ENCODE measurements around the gene CDH12.
"Not testable (repeated sequence)": the region's sequence is repeated elsewhere in the genome, so short reads cannot be mapped to it uniquely, and the experiment has no call there.

CDH12 gene

DNA sequence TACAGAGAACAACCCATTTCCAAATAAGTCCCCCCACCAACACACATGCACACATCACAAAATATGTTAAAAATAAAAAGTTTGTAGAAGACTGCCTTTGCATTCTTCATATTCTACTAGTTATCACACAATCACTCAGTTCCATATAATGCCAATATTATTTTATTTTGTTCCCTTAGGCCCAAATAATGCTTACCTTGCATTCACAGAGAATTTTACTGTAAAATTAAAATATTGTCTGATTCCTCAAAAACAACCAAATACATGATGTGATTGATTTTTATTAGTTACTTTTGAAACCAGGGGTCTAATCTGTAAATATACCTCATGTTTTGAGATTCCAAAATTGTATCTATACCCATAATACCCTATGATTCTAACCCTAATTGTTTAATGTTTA, 536.9 kb downstream of the CDH12 start:
- Histone ChIP-seq H3K79me2 (ENCODE audit: insufficient read depth, low read length) (no peaks in the 10 kb centered on the region), H3K36me3 (ENCODE audit: insufficient read depth, low read length) (no peaks in the 10 kb centered on the region), H3K27ac (ENCODE audit: low read depth, low read length, poor library complexity, severe bottlenecking) (no peak overlapping the region), H3K4me1 (ENCODE audit: insufficient read depth, low read length, severe bottlenecking) (no peaks in the 10 kb centered on the region), H3K27me3 (ENCODE audit: insufficient read depth, low read length) (no peaks in the 10 kb centered on the region), H3F3A (ENCODE audit: insufficient read depth, low read length) (no peaks in the 10 kb centered on the region), H2AFZ (ENCODE audit: low read length) (no peak overlapping the region), H3K4me3 (ENCODE audit: low read depth, low read length, poor library complexity, severe bottlenecking) (no peak overlapping the region), H3K4me2 (ENCODE audit: low read length) (no peak overlapping the region), H3K9me3 (ENCODE audit: low read length) (no peaks in the 10 kb centered on the region), H3K9ac (ENCODE audit: low read length) (no peak overlapping the region), H3K9me2 (ENCODE audit: low read depth, low read length) (no peaks in the 10 kb centered on the region), H4K20me1 (ENCODE audit: insufficient read depth, low read length) (no peaks in the 10 kb centered on the region)
- TF ChIP-seq EZH2 (IDR thresholded peaks at IDR 0.05; ENCODE audit: borderline replicate concordance, low read length): no peak
- TF ChIP-seq, protein P1, sequence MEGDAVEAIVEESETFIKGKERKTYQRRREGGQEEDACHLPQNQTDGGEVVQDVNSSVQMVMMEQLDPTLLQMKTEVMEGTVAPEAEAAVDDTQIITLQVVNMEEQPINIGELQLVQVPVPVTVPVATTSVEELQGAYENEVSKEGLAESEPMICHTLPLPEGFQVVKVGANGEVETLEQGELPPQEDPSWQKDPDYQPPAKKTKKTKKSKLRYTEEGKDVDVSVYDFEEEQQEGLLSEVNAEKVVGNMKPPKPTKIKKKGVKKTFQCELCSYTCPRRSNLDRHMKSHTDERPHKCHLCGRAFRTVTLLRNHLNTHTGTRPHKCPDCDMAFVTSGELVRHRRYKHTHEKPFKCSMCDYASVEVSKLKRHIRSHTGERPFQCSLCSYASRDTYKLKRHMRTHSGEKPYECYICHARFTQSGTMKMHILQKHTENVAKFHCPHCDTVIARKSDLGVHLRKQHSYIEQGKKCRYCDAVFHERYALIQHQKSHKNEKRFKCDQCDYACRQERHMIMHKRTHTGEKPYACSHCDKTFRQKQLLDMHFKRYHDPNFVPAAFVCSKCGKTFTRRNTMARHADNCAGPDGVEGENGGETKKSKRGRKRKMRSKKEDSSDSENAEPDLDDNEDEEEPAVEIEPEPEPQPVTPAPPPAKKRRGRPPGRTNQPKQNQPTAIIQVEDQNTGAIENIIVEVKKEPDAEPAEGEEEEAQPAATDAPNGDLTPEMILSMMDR (IDR thresholded peaks at IDR 0.05; ENCODE audit: low read length): no peak

DNA sequence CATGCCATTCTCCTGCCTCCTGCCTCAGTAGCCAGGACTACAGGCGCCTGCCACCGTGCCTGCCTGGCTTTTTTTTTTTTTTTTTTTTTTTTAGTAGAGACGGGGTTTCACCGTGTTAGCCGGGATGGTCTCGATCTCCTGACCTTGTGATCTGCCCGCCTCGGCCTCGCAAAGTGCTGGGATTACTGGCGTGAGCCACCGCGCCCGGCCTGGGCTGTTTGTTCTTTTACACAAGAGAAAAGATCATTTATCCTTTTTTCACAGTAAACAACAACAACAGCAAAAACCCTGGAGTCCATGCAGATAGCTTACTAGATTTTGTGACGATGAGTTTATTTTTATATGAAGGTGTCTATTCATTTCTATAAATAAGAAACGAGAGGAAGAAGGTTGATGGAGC, 538.1 kb downstream of the CDH12 start:
- H3K4me1 ChIP-seq (ENCODE audit: insufficient read depth, low read length, severe bottlenecking); H3K27me3 ChIP-seq (ENCODE audit: insufficient read depth, low read length); H3K36me3 ChIP-seq (ENCODE audit: insufficient read depth, low read length); H3K4me3 ChIP-seq (ENCODE audit: low read depth, low read length, poor library complexity, severe bottlenecking); H3K9me3 ChIP-seq (ENCODE audit: low read length); H3K4me2 ChIP-seq (ENCODE audit: low read length); H3K9ac ChIP-seq (ENCODE audit: low read length); H3K9me2 ChIP-seq (ENCODE audit: low read depth, low read length); H3K27ac ChIP-seq (ENCODE audit: low read depth, low read length, poor library complexity, severe bottlenecking); H2AFZ ChIP-seq (ENCODE audit: low read length); H4K20me1 ChIP-seq (ENCODE audit: insufficient read depth, low read length); H3F3A ChIP-seq (ENCODE audit: insufficient read depth, low read length); H3K79me2 ChIP-seq (ENCODE audit: insufficient read depth, low read length): not testable (repeated sequence)

- TF ChIP-seq, protein P1 (IDR thresholded peaks at IDR 0.05; ENCODE audit: low read length): no peak
- no peak for TF ChIP-seq EZH2 (IDR thresholded peaks at IDR 0.05; ENCODE audit: borderline replicate concordance, low read length)
- H3K9me3 ChIP-seq (ENCODE audit: low read length): no peaks in the 10 kb centered on the region
- no peak overlapping the region for H2AFZ ChIP-seq (ENCODE audit: low read length)
- no peaks in the 10 kb centered on the region for H4K20me1 ChIP-seq (ENCODE audit: insufficient read depth, low read length)
- no peaks in the 10 kb centered on the region for H3K9me2 ChIP-seq (ENCODE audit: low read depth, low read length)
- no peak overlapping the region for H3K27ac ChIP-seq (ENCODE audit: low read depth, low read length, poor library complexity, severe bottlenecking)
- H3K9ac ChIP-seq (ENCODE audit: low read length): no peak overlapping the region
- H3K4me1 ChIP-seq (ENCODE audit: insufficient read depth, low read length, severe bottlenecking): no peaks in the 10 kb centered on the region
- no peaks in the 10 kb centered on the region for H3K27me3 ChIP-seq (ENCODE audit: insufficient read depth, low read length)
- H3F3A ChIP-seq (ENCODE audit: insufficient read depth, low read length): no peaks in the 10 kb centered on the region
- H3K4me3 ChIP-seq (ENCODE audit: low read depth, low read length, poor library complexity, severe bottlenecking): no peak overlapping the region
- no peak overlapping the region for H3K4me2 ChIP-seq (ENCODE audit: low read length)
- no peaks in the 10 kb centered on the region for H3K79me2 ChIP-seq (ENCODE audit: insufficient read depth, low read length)
- no peaks in the 10 kb centered on the region for H3K36me3 ChIP-seq (ENCODE audit: insufficient read depth, low read length)
These were observed 538.6 kb downstream of the CDH12 start for GRCh38 chr5:22314548-22314947.

- no peaks in the 10 kb centered on the region for H3K9me3 ChIP-seq (ENCODE audit: low read length)
- H3K79me2 ChIP-seq (ENCODE audit: insufficient read depth, low read length): no peaks in the 10 kb centered on the region
- H3K27ac ChIP-seq (ENCODE audit: low read depth, low read length, poor library complexity, severe bottlenecking): no peak overlapping the region
- H3F3A ChIP-seq (ENCODE audit: insufficient read depth, low read length): no peaks in the 10 kb centered on the region
- H4K20me1 ChIP-seq (ENCODE audit: insufficient read depth, low read length): no peaks in the 10 kb centered on the region
- no peaks in the 10 kb centered on the region for H3K27me3 ChIP-seq (ENCODE audit: insufficient read depth, low read length)
- no peak overlapping the region for H3K9ac ChIP-seq (ENCODE audit: low read length)
- TF ChIP-seq, protein P1 (IDR thresholded peaks at IDR 0.05; ENCODE audit: low read length): no peak
- TF ChIP-seq EZH2 (IDR thresholded peaks at IDR 0.05; ENCODE audit: borderline replicate concordance, low read length): no peak
- H3K9me2 ChIP-seq (ENCODE audit: low read depth, low read length): no peaks in the 10 kb centered on the region
- H3K36me3 ChIP-seq (ENCODE audit: insufficient read depth, low read length): no peaks in the 10 kb centered on the region
- H3K4me2 ChIP-seq (ENCODE audit: low read length): no peak overlapping the region
- no peak overlapping the region for H3K4me3 ChIP-seq (ENCODE audit: low read depth, low read length, poor library complexity, severe bottlenecking)
- no peaks in the 10 kb centered on the region for H3K4me1 ChIP-seq (ENCODE audit: insufficient read depth, low read length, severe bottlenecking)
- no peak overlapping the region for H2AFZ ChIP-seq (ENCODE audit: low read length)
These were observed 547.1 kb downstream of the CDH12 start for GRCh38 chr5:22306011-22306410.

Data from OCI-LY1 (cell line).